ENCODE measurements around the gene MAGEB16. TPM values are rescaled to one million over a fixed set of nuclear protein-coding genes. Genes with fewer than 3 reads are reported as not detected.

The MAGEB16 gene
- total RNA-seq, 1 experiment from 2014 or later = not detected

- H3K9ac ChIP-seq (ENCODE audit: extremely low read depth, insufficient read length, low read length) = no peak overlapping the region
- H4K8ac ChIP-seq (replicated peaks; ENCODE audit: insufficient read length, low read depth, low read length) = no peak overlapping the region
- H3K4me1 ChIP-seq (ENCODE audit: insufficient read depth, low read length) = no peaks in the 10 kb centered on the region; the same call in 1 of the 2 replicates
- H3K18ac ChIP-seq (ENCODE audit: insufficient read length, low read depth, low read length) = no peak overlapping the region
- H2BK20ac ChIP-seq (ENCODE audit: low read depth, low read length, poor library complexity, severe bottlenecking) = no peak overlapping the region
- H3K23me2 ChIP-seq (ENCODE audit: insufficient read length, low read depth, low read length, poor library complexity, severe bottlenecking) = no peaks in the 10 kb centered on the region
- peaks cover 0 to 5% of the 10 kb centered on the region in 2 experiments; a peak in 1 of 4 replicates for H3K4me1 Mint-ChIP-seq
- no peak overlapping the region for H2BK15ac ChIP-seq (ENCODE audit: low read depth, low read length)
- no peak overlapping the region for H3K4ac ChIP-seq (ENCODE audit: low read depth, low read length)
- no peaks in the 10 kb centered on the region for H3K79me2 ChIP-seq (ENCODE audit: insufficient read depth, low read length)
- H3K27ac ChIP-seq (ENCODE audit: insufficient read length, low read depth, low read length) = no peak overlapping the region
- H2BK5ac ChIP-seq (ENCODE audit: insufficient read length, low read length) = no peak overlapping the region
- H3K36me3 Mint-ChIP-seq (ENCODE audit: insufficient read depth in 1 of 3, low read depth in 3 of 3) = no peaks in the 10 kb centered on the region; a peak in 4 of 7 replicates
- no peaks in the 10 kb centered on the region for H4K20me1 ChIP-seq (ENCODE audit: control insufficient read depth, insufficient read depth, insufficient read length)
- H4K91ac ChIP-seq (ENCODE audit: insufficient read length, low read depth, low read length) = no peak overlapping the region
- H3K56ac ChIP-seq (ENCODE audit: insufficient read length, low read depth, low read length) = no peak overlapping the region
- H3K79me1 ChIP-seq (ENCODE audit: insufficient read depth, low read depth, low read length, poor library complexity, severe bottlenecking) = no peaks in the 10 kb centered on the region
- H2BK120ac ChIP-seq (ENCODE audit: low read depth, low read length, poor library complexity, severe bottlenecking) = no peak overlapping the region
- H3K27me3 Mint-ChIP-seq (ENCODE audit: low read depth) = no peaks in the 10 kb centered on the region
- H2AK5ac ChIP-seq (ENCODE audit: insufficient read length, low read length) = no peak overlapping the region
- no peak overlapping the region for H2AFZ ChIP-seq (ENCODE audit: low read length)
- no CpG with 5 or more reads among the region's 3 CpGs for WGBS (ENCODE audit: extremely low coverage, insufficient read length, low lambda C conversion rate)
- no peaks in the 10 kb centered on the region for H3K27me3 ChIP-seq (ENCODE audit: insufficient read depth, low read length)
- no peak overlapping the region for H3T11ph ChIP-seq (ENCODE audit: low read length)
- H3K4me2 ChIP-seq (ENCODE audit: insufficient read depth, insufficient read length, low read length) = no peak overlapping the region
- no peaks in the 10 kb centered on the region for H3K9me3 ChIP-seq (ENCODE audit: control insufficient read depth, low read depth, low read length)
- no peak overlapping the region for H4K5ac ChIP-seq (ENCODE audit: insufficient read length, low read depth, low read length)
- H3K9me3 Mint-ChIP-seq = peaks cover 50 to 56% of the 10 kb centered on the region in 2 experiments
- no peak overlapping the region for H3K23ac ChIP-seq (ENCODE audit: insufficient read length, low read depth, low read length)
- no peak overlapping the region; a peak in 1 of 7 replicates for H3K27ac Mint-ChIP-seq
- no peak overlapping the region for H3K4me3 Mint-ChIP-seq
- TF ChIP-seq CTCF (conservative IDR thresholded peaks at IDR 0.05) = no peak
- H2BK12ac ChIP-seq (ENCODE audit: insufficient read length, low read depth, low read length) = no peak overlapping the region
- no peak overlapping the region for H3K14ac ChIP-seq (ENCODE audit: insufficient read depth, low read length)
- no peak for DNase-seq
These were observed 44.5 kb downstream of the MAGEB16 start for GRCh38 chrX:35842674-35843073.
